ENCODE measurements around the gene PPP1R13B. TPM values are rescaled to one million over a fixed set of nuclear protein-coding genes. Genes with fewer than 3 reads are reported as not detected.

PPP1R13B gene
- total RNA-seq, 1 experiment from 2014 or later = 10.3 TPM

GRCh38 chr14:103719751-103720150, 127.6 kb downstream of the PPP1R13B start:
- Mint-ChIP-seq H3K27ac (peak overlapping the region; percentile 15; the same call in 1 of the 2 replicates), H3K27me3 (ENCODE audit: low read depth) (peaks cover 2% of the 10 kb centered on the region; the same call in 1 of the 2 replicates), H3K9me3 (no peaks in the 10 kb centered on the region), H3K36me3 (no peaks in the 10 kb centered on the region), H3K4me1 (peaks cover 17% of the 10 kb centered on the region), H3K4me3 (no peak overlapping the region)
- ChIA-PET POLR2A (no interaction called here), CTCF (interaction anchor here (1.1 to 1.3 kb wide), 2 partner anchors 78 to 181 kb away, joined by 3 read pairs; no protein-coding TSS in a partner anchor)
- no peak for TF ChIP-seq AFF4 (CRISPR knock-in tag; IDR thresholded peaks at IDR 0.05; ENCODE audit: borderline replicate concordance)
- no peak for TF ChIP-seq ZNF416 (CRISPR knock-in tag; IDR thresholded peaks at IDR 0.05)
- TF ChIP-seq, protein P1, sequence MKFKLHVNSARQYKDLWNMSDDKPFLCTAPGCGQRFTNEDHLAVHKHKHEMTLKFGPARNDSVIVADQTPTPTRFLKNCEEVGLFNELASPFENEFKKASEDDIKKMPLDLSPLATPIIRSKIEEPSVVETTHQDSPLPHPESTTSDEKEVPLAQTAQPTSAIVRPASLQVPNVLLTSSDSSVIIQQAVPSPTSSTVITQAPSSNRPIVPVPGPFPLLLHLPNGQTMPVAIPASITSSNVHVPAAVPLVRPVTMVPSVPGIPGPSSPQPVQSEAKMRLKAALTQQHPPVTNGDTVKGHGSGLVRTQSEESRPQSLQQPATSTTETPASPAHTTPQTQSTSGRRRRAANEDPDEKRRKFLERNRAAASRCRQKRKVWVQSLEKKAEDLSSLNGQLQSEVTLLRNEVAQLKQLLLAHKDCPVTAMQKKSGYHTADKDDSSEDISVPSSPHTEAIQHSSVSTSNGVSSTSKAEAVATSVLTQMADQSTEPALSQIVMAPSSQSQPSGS (CRISPR knock-in tag; IDR thresholded peaks at IDR 0.05; ENCODE audit: borderline replicate concordance, low read depth) = no peak
- TF ChIP-seq GRHL2 (CRISPR knock-in tag; IDR thresholded peaks at IDR 0.05; ENCODE audit: insufficient replicate concordance, severe bottlenecking) = no peak
- TF ChIP-seq, protein P2, sequence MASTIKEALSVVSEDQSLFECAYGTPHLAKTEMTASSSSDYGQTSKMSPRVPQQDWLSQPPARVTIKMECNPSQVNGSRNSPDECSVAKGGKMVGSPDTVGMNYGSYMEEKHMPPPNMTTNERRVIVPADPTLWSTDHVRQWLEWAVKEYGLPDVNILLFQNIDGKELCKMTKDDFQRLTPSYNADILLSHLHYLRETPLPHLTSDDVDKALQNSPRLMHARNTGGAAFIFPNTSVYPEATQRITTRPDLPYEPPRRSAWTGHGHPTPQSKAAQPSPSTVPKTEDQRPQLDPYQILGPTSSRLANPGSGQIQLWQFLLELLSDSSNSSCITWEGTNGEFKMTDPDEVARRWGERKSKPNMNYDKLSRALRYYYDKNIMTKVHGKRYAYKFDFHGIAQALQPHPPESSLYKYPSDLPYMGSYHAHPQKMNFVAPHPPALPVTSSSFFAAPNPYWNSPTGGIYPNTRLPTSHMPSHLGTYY (CRISPR knock-in tag; IDR thresholded peaks at IDR 0.05) = no peak
- no peak for TF ChIP-seq RORB (CRISPR knock-in tag; IDR thresholded peaks at IDR 0.05)
- no peak for TF ChIP-seq ZNF671 (CRISPR knock-in tag; IDR thresholded peaks at IDR 0.05)
- TF ChIP-seq, protein P3, sequence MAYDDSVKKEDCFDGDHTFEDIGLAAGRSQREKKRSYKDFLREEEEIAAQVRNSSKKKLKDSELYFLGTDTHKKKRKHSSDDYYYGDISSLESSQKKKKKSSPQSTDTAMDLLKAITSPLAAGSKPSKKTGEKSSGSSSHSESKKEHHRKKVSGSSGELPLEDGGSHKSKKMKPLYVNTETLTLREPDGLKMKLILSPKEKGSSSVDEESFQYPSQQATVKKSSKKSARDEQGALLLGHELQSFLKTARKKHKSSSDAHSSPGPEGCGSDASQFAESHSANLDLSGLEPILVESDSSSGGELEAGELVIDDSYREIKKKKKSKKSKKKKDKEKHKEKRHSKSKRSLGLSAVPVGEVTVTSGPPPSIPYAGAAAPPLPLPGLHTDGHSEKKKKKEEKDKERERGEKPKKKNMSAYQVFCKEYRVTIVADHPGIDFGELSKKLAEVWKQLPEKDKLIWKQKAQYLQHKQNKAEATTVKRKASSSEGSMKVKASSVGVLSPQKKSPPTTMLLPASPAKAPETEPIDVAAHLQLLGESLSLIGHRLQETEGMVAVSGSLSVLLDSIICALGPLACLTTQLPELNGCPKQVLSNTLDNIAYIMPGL (CRISPR knock-in tag; IDR thresholded peaks at IDR 0.05) = no peak
- no peak for TF ChIP-seq ZNF532 (CRISPR knock-in tag; IDR thresholded peaks at IDR 0.05; ENCODE audit: borderline replicate concordance)
- ATAC-seq (no peak), DNase-seq (ENCODE audit: low spot score) (no peak)

DNA sequence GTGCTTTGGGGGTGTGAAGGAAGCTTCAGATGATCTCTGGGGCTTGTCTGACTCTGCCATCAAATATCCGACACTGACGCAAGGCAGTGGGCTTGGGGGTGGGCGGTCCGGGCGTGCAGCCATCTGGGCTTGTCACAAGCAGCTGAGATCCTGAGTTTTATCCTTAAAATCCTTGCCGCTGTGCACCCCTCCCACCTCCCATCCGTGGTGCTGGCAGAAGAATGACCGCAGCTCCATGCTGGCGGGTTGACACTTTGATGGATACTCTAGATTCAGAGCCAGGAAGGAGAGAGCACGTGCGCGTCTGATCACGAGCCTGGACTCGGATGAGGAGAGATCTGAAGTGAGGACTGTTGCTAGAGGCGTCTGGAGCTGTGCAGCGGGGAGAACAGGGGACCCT, 128.8 kb downstream of the PPP1R13B start:
- CTCF ChIA-PET = interaction anchor here (1.3 kb wide), 1 partner anchor 168 kb away, joined by 3 read pairs; no protein-coding TSS in a partner anchor
- Mint-ChIP-seq H3K4me1 (peaks cover 25% of the 10 kb centered on the region), H3K27me3 (ENCODE audit: low read depth) (peaks cover 2% of the 10 kb centered on the region; the same call in 1 of the 2 replicates), H3K27ac (peak overlapping the region; percentile 61), H3K4me3 (no peak overlapping the region), H3K9me3 (no peaks in the 10 kb centered on the region), H3K36me3 (no peaks in the 10 kb centered on the region)
- POLR2A ChIA-PET = no interaction called here
- ATAC-seq = no peak
- no peak for DNase-seq (ENCODE audit: low spot score)
- no peak for TF ChIP-seq ZNF281 (CRISPR knock-in tag; IDR thresholded peaks at IDR 0.05)

Measured in WTC11 (cell line).